PC-3 (cell line): Measurements from ENCODE around the gene DCTN2. TPM values are rescaled to one million over a fixed set of nuclear protein-coding genes. Genes with fewer than 3 reads are reported as not detected.

ENCODE experiments used
- ATAC-seq: fragments of 200-7000 bp; cut with Tn5 transposase; 2 replicates; pipeline ENCODE4 v1.9.1; 2020; ENCODE audit warnings: mild to moderate bottlenecking, moderate library complexity
- BruUV-seq: library from RNA; stranded (reverse); fragments of 400-500 nt; replicated peaks from 2 replicates; lab custom pipeline; 2021; lab: Mats Ljungman, UMichigan
- CTCF ChIA-PET: fragments of 300-600 bp; sonication (Branson Sonifier 250); formaldehyde crosslinking; loops from one replicate; lab custom pipeline; 2022; ENCODE audit warnings: antibody characterized with exemption; lab: Charles Lee
- POLR2A ChIA-PET: fragments of 300-600 bp; sonication (Branson Sonifier 250); formaldehyde crosslinking; loops from one replicate; lab custom pipeline; 2022; ENCODE audit warnings: antibody characterized with exemption; ENCODE audit not compliant: unreplicated experiment; lab: Charles Lee
- DNase-seq: peaks from one replicate; pipeline ENCODE4 v3.0.0-alpha.2; 2015
- H2AFZ ChIP-seq: fragments of 300-600 bp; sonication (generic); 2 replicates; pipeline ENCODE4 v1.6.0; 2016; ENCODE audit warnings: antibody characterized with exemption, low read length
- H3F3A ChIP-seq: fragments of 300-600 bp; sonication (generic); one replicate; pipeline ENCODE4 v1.6.0; 2017; ENCODE audit warnings: antibody characterized with exemption, low read length, control low read depth, mild to moderate bottlenecking; ENCODE audit not compliant: unreplicated experiment
- H3K27ac ChIP-seq: fragments of 300-600 bp; sonication (generic); 2 replicates; pipeline ENCODE4 v1.5.1; 2016; ENCODE audit warnings: mild to moderate bottlenecking, low read length
- H3K27me3 ChIP-seq: fragments of 300-600 bp; sonication (generic); 2 replicates; pipeline ENCODE4 v1.6.1; 2016; ENCODE audit warnings: low read length, mixed read lengths
- H3K36me3 ChIP-seq: fragments of 300-600 bp; sonication (generic); 2 replicates; pipeline ENCODE4 v1.6.1; 2016; ENCODE audit warnings: low read depth, mixed run types, low read length, mixed read lengths
- H3K4me1 ChIP-seq: fragments of 300-600 bp; sonication (generic); 2 replicates; pipeline ENCODE4 v1.5.1; 2016; ENCODE audit warnings: low read length; ENCODE audit not compliant: insufficient read depth
- H3K4me2 ChIP-seq: fragments of 300-600 bp; sonication (generic); 2 replicates; pipeline ENCODE4 v1.6.0; 2016; ENCODE audit warnings: low read length
- H3K4me3 ChIP-seq: fragments of 300-600 bp; sonication (generic); 2 replicates; pipeline ENCODE4 v1.5.1; 2016; ENCODE audit warnings: mild to moderate bottlenecking, low read length, mixed read lengths
- H3K79me2 ChIP-seq: fragments of 300-600 bp; sonication (generic); 2 replicates; pipeline ENCODE4 v1.6.1; 2017; ENCODE audit warnings: low read length, mixed read lengths
- H3K9ac ChIP-seq: fragments of 300-600 bp; sonication (generic); 2 replicates; pipeline ENCODE4 v1.6.0; 2016; ENCODE audit warnings: mild to moderate bottlenecking, low read length
- H3K9me2 ChIP-seq: fragments of 300-600 bp; sonication (generic); replicated peaks from 2 replicates; pipeline ENCODE4 v1.6.1; 2016; ENCODE audit warnings: mixed run types, low read length, mixed read lengths
- H3K9me3 ChIP-seq: fragments of 300-600 bp; sonication (generic); 2 replicates; pipeline ENCODE4 v1.6.1; 2016; ENCODE audit warnings: low read length, mixed read lengths
- H4K20me1 ChIP-seq: fragments of 300-600 bp; sonication (generic); 2 replicates; pipeline ENCODE4 v1.6.1; 2016; ENCODE audit warnings: low read length, mixed read lengths
- CTCF ChIP-seq: fragments of 300-600 bp; sonication (generic); conservative IDR thresholded peaks from 2 replicates; pipeline ENCODE4 v1.5.1; 2017; ENCODE audit warnings: antibody characterized with exemption, low read depth, mild to moderate bottlenecking, low read length
- EZH2 ChIP-seq: fragments of 300-600 bp; sonication (generic); IDR thresholded peaks from one replicate; pipeline ENCODE4 v1.6.1; 2017; ENCODE audit warnings: antibody characterized with exemption, mild to moderate bottlenecking, low read length; ENCODE audit not compliant: unreplicated experiment
- EZH2phosphoT487 ChIP-seq: fragments of 300-600 bp; sonication (generic); IDR thresholded peaks from 2 replicates; pipeline ENCODE4 v1.6.1; 2018; ENCODE audit warnings: mild to moderate bottlenecking, antibody characterized with exemption, low read length, borderline replicate concordance
- intact Hi-C: fragments of 100-400 bp; cut with micrococcal nuclease; formaldehyde crosslinking; loops from 2 replicates; pipeline ENCODE4 v1.9.0; 2023
- total RNA-seq: library from RNA; depleted of rRNA; stranded (reverse); fragments of >200 nt; gene quantifications from 2 replicates; pipeline ENCODE4 v1.2.3, GENCODE V29; 2014

DCTN2 gene
- total RNA-seq, 1 experiment from 2014 or later, result 88.5 TPM

- no peaks in the 10 kb centered on the region for H3F3A ChIP-seq
- H3K4me1 ChIP-seq, result peaks cover 47% of the 10 kb centered on the region
- TF ChIP-seq EZH2phosphoT487, result no peak
- TF ChIP-seq EZH2, result no peak
- TF ChIP-seq CTCF, result no peak
- peak overlapping the region; percentile 86 for H3K4me2 ChIP-seq
- peaks cover 28% of the 10 kb centered on the region for H4K20me1 ChIP-seq
- H3K27ac ChIP-seq, result peak overlapping the region; percentile 77
- no peaks in the 10 kb centered on the region for H3K9me2 ChIP-seq
- ChIA-PET CTCF (no interaction called here), POLR2A (no interaction called here)
- BruUV-seq, result no TSS peak
- no peaks in the 10 kb centered on the region for H3K27me3 ChIP-seq
- ATAC-seq (no peak), DNase-seq (no peak)
- H2AFZ ChIP-seq, result peak overlapping the region; percentile 80
- H3K9ac ChIP-seq, result peak overlapping the region; percentile 75
- H3K9me3 ChIP-seq, result no peaks in the 10 kb centered on the region
- H3K4me3 ChIP-seq, result peak overlapping the region; percentile 65
- peaks cover 60% of the 10 kb centered on the region for H3K79me2 ChIP-seq
- intact Hi-C loops, result no loop called here
- H3K36me3 ChIP-seq, result peaks cover 22% of the 10 kb centered on the region; the same call in 1 of the 2 replicates
Observed at GRCh38 chr12:57521525-57522010, 25.4 kb downstream of the DCTN2 start.

- intact Hi-C loops, result no loop called here
- no peak for TF ChIP-seq EZH2
- Histone ChIP-seq H4K20me1 (peaks cover 28% of the 10 kb centered on the region), H3K9me3 (no peaks in the 10 kb centered on the region), H2AFZ (peak within 1 kb of the TSS; percentile 74), H3K4me3 (peak within 1 kb of the TSS; percentile 96), H3K4me2 (peak within 1 kb of the TSS; percentile 98), H3K4me1 (peaks cover 47% of the 10 kb centered on the region), H3K36me3 (peaks cover 33% of the 10 kb centered on the region), H3K79me2 (peaks cover 58% of the 10 kb centered on the region), H3K27me3 (no peaks in the 10 kb centered on the region), H3K9ac (peak within 1 kb of the TSS; percentile 94), H3F3A (no peaks in the 10 kb centered on the region), H3K9me2 (no peaks in the 10 kb centered on the region), H3K27ac (peak within 1 kb of the TSS; percentile 82)
- TSS peak; percentile 59 for BruUV-seq
- DNase-seq, result peak; percentile 98
- POLR2A ChIA-PET, result no interaction called here
- peak; percentile 59 for ATAC-seq
- CTCF ChIA-PET, result no interaction called here
Observed at GRCh38 chr12:57520053-57520818, 26.8 kb downstream of the DCTN2 start, which contains the start of gene DDIT3. TSS of gene DDIT3 (minus strand) at chr12:57520514. CDS start at chr12:57517406, 3,108 bp downstream.

GRCh38 chr12:57519796-57520052 lies 27.3 kb downstream of the DCTN2 start:
- ChIA-PET CTCF (no interaction called here), POLR2A (no interaction called here)
- H3K9me3 ChIP-seq, result no peaks in the 10 kb centered on the region
- ATAC-seq (no peak), DNase-seq (peak; percentile 32)
- intact Hi-C loops, result no loop called here
- no TSS peak for BruUV-seq
- no peak overlapping the region for H2AFZ ChIP-seq
- H3K27me3 ChIP-seq, result no peaks in the 10 kb centered on the region
- peak overlapping the region; percentile 82 for H3K27ac ChIP-seq
- peak overlapping the region; percentile 94 for H3K9ac ChIP-seq
- peaks cover 38% of the 10 kb centered on the region for H3K36me3 ChIP-seq
- H4K20me1 ChIP-seq, result peaks cover 28% of the 10 kb centered on the region
- no peaks in the 10 kb centered on the region for H3F3A ChIP-seq
- H3K9me2 ChIP-seq, result no peaks in the 10 kb centered on the region
- H3K79me2 ChIP-seq, result peaks cover 53% of the 10 kb centered on the region
- TF ChIP-seq EZH2phosphoT487 (no peak), CTCF (no peak), EZH2 (no peak)
- H3K4me1 ChIP-seq, result peaks cover 44% of the 10 kb centered on the region
- peak overlapping the region; percentile 96 for H3K4me3 ChIP-seq
- H3K4me2 ChIP-seq, result peak overlapping the region; percentile 98
